GM23338 (cell line): Measurements from ENCODE around the gene PARP6. TPM values are rescaled to one million over a fixed set of nuclear protein-coding genes. Genes with fewer than 3 reads are reported as not detected.

Source experiments
- ATAC-seq: fragments of 200-7000 bp; cut with Tn5 transposase; 3 replicates; pipeline ENCODE4 v1.9.1; 2020
- DNase-seq: peaks from one replicate; pipeline ENCODE4 v3.0.0-alpha.2; 2015; ENCODE audit warnings: low spot score
- H2AFZ ChIP-seq: fragments of 200-600 bp; sonication (generic); 2 replicates; pipeline ENCODE4 v1.8.0; 2016; ENCODE audit warnings: antibody characterized with exemption, mild to moderate bottlenecking, moderate library complexity
- H3F3A ChIP-seq: fragments of 200-600 bp; sonication (generic); replicated peaks from 2 replicates; pipeline ENCODE4 v1.8.0; 2017; ENCODE audit warnings: antibody characterized with exemption, mixed run types, low read depth
- H3K27ac ChIP-seq: fragments of 200-600 bp; sonication (generic); 2 replicates; pipeline ENCODE4 v1.6.1; 2016; ENCODE audit warnings: low read depth
- H3K27me3 ChIP-seq: fragments of 200-600 bp; sonication (generic); 2 replicates; pipeline ENCODE4 v1.8.0; 2016; ENCODE audit warnings: mild to moderate bottlenecking, mixed run types, moderate library complexity; ENCODE audit not compliant: insufficient read depth
- H3K36me3 ChIP-seq: fragments of 200-600 bp; sonication (generic); 2 replicates; pipeline ENCODE4 v1.8.0; 2016; ENCODE audit warnings: mild to moderate bottlenecking; ENCODE audit not compliant: insufficient read depth
- H3K4me1 ChIP-seq: fragments of 200-600 bp; sonication (generic); 2 replicates; pipeline ENCODE4 v1.8.0; 2016; ENCODE audit warnings: mild to moderate bottlenecking, moderate library complexity; ENCODE audit not compliant: insufficient read depth
- H3K4me2 ChIP-seq: fragments of 200-600 bp; sonication (generic); 2 replicates; pipeline ENCODE4 v1.7.1; 2017; ENCODE audit warnings: mixed run types
- H3K4me3 ChIP-seq: fragments of 200-600 bp; sonication (generic); 2 replicates; pipeline ENCODE4 v1.6.1; 2016; ENCODE audit warnings: mixed run types
- H3K79me2 ChIP-seq: fragments of 200-600 bp; sonication (generic); replicated peaks from 2 replicates; pipeline ENCODE4 v1.8.0; 2017; ENCODE audit warnings: mild to moderate bottlenecking; ENCODE audit not compliant: insufficient read depth
- H3K9me2 ChIP-seq: fragments of 200-600 bp; sonication (generic); 2 replicates; pipeline ENCODE4 v1.8.0; 2017; ENCODE audit not compliant: insufficient read depth
- H4K20me1 ChIP-seq: fragments of 200-600 bp; sonication (generic); replicated peaks from 2 replicates; pipeline ENCODE4 v1.8.0; 2017; ENCODE audit warnings: mild to moderate bottlenecking; ENCODE audit not compliant: insufficient read depth
- H3K27ac Mint-ChIP-seq: 2 replicates; pipeline ENCODE4 v1.8.0; 2020; ENCODE audit warnings: inconsistent platforms, mild to moderate bottlenecking, moderate library complexity, mixed read lengths
- H3K27me3 Mint-ChIP-seq: 3 replicates; pipeline ENCODE4 v1.8.0; 2022; ENCODE audit warnings: low read depth, mild to moderate bottlenecking, moderate library complexity, mixed read lengths, inconsistent platforms; ENCODE audit not compliant: insufficient read depth, poor library complexity
- H3K36me3 Mint-ChIP-seq: 3 replicates; pipeline ENCODE4 v1.8.0; 2021; ENCODE audit warnings: low read depth, mild to moderate bottlenecking, inconsistent platforms, moderate library complexity, mixed read lengths
- H3K4me1 Mint-ChIP-seq: 3 replicates; pipeline ENCODE4 v1.8.0; 2020; ENCODE audit warnings: mild to moderate bottlenecking, inconsistent platforms, mixed read lengths
- H3K4me3 Mint-ChIP-seq: 3 replicates; pipeline ENCODE4 v1.8.0; 2021; ENCODE audit warnings: moderate library complexity, mild to moderate bottlenecking, inconsistent platforms, mixed read lengths
- H3K9me3 Mint-ChIP-seq: 3 replicates; pipeline ENCODE4 v1.8.0; 2020; ENCODE audit warnings: moderate library complexity, mild to moderate bottlenecking, inconsistent platforms, mixed read lengths
- CTCF ChIP-seq, 2 experiments: fragments of 200-600 bp in 1 of 2; sonication (generic) in 1 of 2; conservative IDR thresholded peaks; 2 replicates each; pipeline versions ENCODE4 v1.5.1 to v1.6.1; 2016 to 2017; ENCODE audit warnings: antibody characterized with exemption in 2 of 2, low read depth in 2 of 2, mild to moderate bottlenecking in 2 of 2, moderate library complexity in 1 of 2
- ETS1 ChIP-seq: IDR thresholded peaks from 2 replicates; pipeline ENCODE4 v1.6.1; 2016; ENCODE audit warnings: antibody characterized with exemption
- EZH2phosphoT487 ChIP-seq: fragments of 200-600 bp; sonication (generic); IDR thresholded peaks from one replicate; pipeline ENCODE4 v1.8.1; 2018; ENCODE audit warnings: antibody characterized with exemption; ENCODE audit not compliant: unreplicated experiment
- REST ChIP-seq: IDR thresholded peaks from one replicate; pipeline ENCODE4 v1.6.1; 2018; ENCODE audit warnings: antibody characterized with exemption; ENCODE audit not compliant: unreplicated experiment
- polyA plus RNA-seq: library from polyadenylated mRNA; unstranded; fragments of >200 nt; fragmentation: Nextera tagmentation; extraction: Ambion mirVana; gene quantifications from 2 replicates; pipeline ENCODE4 v1.2.1, GENCODE V29; 2016
- total RNA-seq: library from RNA; depleted of rRNA; stranded (reverse); fragments of >200 nt; shearing (Covaris generic); gene quantifications from 2 replicates; pipeline ENCODE4 v1.2.3, GENCODE V29; 2014

The PARP6 gene
- total and polyA plus RNA-seq, 2 experiments from 2014 or later: 27.6 to 28.1 TPM

GRCh38 chr15:72239652-72240051 lies 32.7 kb downstream of the PARP6 start (continued):
- TF ChIP-seq EZH2phosphoT487 (no peak), REST (no peak), CTCF (conservative IDR thresholded peaks at IDR 0.05; ENCODE audit: low read depth in 2 of 2) (no peak)

GRCh38 chr15:72238586-72238985 lies 33.8 kb downstream of the PARP6 start:
- DNase-seq: no peak
- ATAC-seq: no peak
- Mint-ChIP-seq H3K36me3 (peaks cover 30% of the 10 kb centered on the region), H3K27me3 (peaks cover 63% of the 10 kb centered on the region), H3K27ac (no peak overlapping the region), H3K9me3 (no peaks in the 10 kb centered on the region), H3K4me3 (no peak overlapping the region), H3K4me1 (peaks cover 25% of the 10 kb centered on the region)
- Histone ChIP-seq H2AFZ (no peak overlapping the region), H4K20me1 (no peaks in the 10 kb centered on the region; the same call in 1 of the 2 replicates), H3K4me3 (no peak overlapping the region), H3K9me2 (no peaks in the 10 kb centered on the region), H3K36me3 (no peaks in the 10 kb centered on the region), H3K4me1 (peaks cover 8% of the 10 kb centered on the region; the same call in 1 of the 2 replicates), H3K4me2 (no peak overlapping the region), H3K79me2 (no peaks in the 10 kb centered on the region), H3F3A (no peaks in the 10 kb centered on the region), H3K27ac (no peak overlapping the region), H3K27me3 (no peaks in the 10 kb centered on the region)
- TF ChIP-seq ETS1: no peak

- DNase-seq: peak; percentile 18
- Histone ChIP-seq H3K9me2 (no peaks in the 10 kb centered on the region), H4K20me1 (no peaks in the 10 kb centered on the region; the same call in 1 of the 2 replicates), H3K27ac (no peak overlapping the region), H3K36me3 (no peaks in the 10 kb centered on the region), H3K4me3 (no peak overlapping the region), H3K27me3 (no peaks in the 10 kb centered on the region), H3K4me1 (peaks cover 9% of the 10 kb centered on the region), H3K4me2 (peak overlapping the region; percentile 8; the same call in 1 of the 2 replicates), H2AFZ (no peak overlapping the region), H3F3A (no peaks in the 10 kb centered on the region), H3K79me2 (no peaks in the 10 kb centered on the region)
- H3K36me3 Mint-ChIP-seq: peaks cover 30% of the 10 kb centered on the region
- H3K9me3 Mint-ChIP-seq: no peaks in the 10 kb centered on the region
- peaks cover 63% of the 10 kb centered on the region for H3K27me3 Mint-ChIP-seq
- peaks cover 20% of the 10 kb centered on the region for H3K4me1 Mint-ChIP-seq
- peak; percentile 35; the same call in 2 of the 3 replicates for ATAC-seq
- H3K4me3 Mint-ChIP-seq: no peak overlapping the region
- no peak overlapping the region for H3K27ac Mint-ChIP-seq
- TF ChIP-seq REST: no peak
- TF ChIP-seq ETS1: no peak
These were observed 34.5 kb downstream of the PARP6 start for GRCh38 chr15:72237853-72238224.
